Measurements from ENCODE around the gene LYRM7.

- TF ChIP-seq, protein P1, sequence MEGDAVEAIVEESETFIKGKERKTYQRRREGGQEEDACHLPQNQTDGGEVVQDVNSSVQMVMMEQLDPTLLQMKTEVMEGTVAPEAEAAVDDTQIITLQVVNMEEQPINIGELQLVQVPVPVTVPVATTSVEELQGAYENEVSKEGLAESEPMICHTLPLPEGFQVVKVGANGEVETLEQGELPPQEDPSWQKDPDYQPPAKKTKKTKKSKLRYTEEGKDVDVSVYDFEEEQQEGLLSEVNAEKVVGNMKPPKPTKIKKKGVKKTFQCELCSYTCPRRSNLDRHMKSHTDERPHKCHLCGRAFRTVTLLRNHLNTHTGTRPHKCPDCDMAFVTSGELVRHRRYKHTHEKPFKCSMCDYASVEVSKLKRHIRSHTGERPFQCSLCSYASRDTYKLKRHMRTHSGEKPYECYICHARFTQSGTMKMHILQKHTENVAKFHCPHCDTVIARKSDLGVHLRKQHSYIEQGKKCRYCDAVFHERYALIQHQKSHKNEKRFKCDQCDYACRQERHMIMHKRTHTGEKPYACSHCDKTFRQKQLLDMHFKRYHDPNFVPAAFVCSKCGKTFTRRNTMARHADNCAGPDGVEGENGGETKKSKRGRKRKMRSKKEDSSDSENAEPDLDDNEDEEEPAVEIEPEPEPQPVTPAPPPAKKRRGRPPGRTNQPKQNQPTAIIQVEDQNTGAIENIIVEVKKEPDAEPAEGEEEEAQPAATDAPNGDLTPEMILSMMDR (IDR thresholded peaks at IDR 0.05; ENCODE audit: low read depth, low read length, poor library complexity, severe bottlenecking): no peak
- TF ChIP-seq EZH2phosphoT487 (IDR thresholded peaks at IDR 0.05; ENCODE audit: borderline replicate concordance, low read length): no peak
Measured at GRCh38 chr5:131210151-131210510, 39.4 kb downstream of the LYRM7 start.
